Naive thymus-derived CD4-positive, alpha-beta T cell (primary cell): ENCODE results near the gene SREBF2. TPM values are rescaled to one million over a fixed set of nuclear protein-coding genes. Genes with fewer than 3 reads are reported as not detected.
A peak's percentile ranks its signal among the peaks of the same experiment; 100 is the strongest.

Experiments
- ATAC-seq: fragments of 150-1000 bp; cut with Tn5 transposase; 2 replicates; pipeline ENCODE4 v1.10.0; 2021; ENCODE audit warnings: mild to moderate bottlenecking, moderate library complexity
- CTCF ChIA-PET: fragments of 350-600 bp; sonication (Branson Sonifier 250); formaldehyde crosslinking; loops from one replicate; lab custom pipeline; 2021; ENCODE audit warnings: antibody characterized with exemption; lab: Charles Lee
- POLR2A ChIA-PET: fragments of 350-600 bp; sonication (Branson Sonifier 250); formaldehyde crosslinking; loops from one replicate; lab custom pipeline; 2021; ENCODE audit warnings: antibody characterized with exemption, inconsistent platforms; lab: Charles Lee
- DNase-seq, 9 donors: peaks; one replicate each; pipeline versions ENCODE4 v3.0.0 to v3.0.0-alpha.2; 2020 to 2022; ENCODE audit warnings: mixed read lengths in 1 of 9
- H3K27ac ChIP-seq: one replicate; pipeline ENCODE4 v1.7.0; 2013; ENCODE audit warnings: mild to moderate bottlenecking, low read depth, low read length, moderate library complexity
- H3K27me3 ChIP-seq, 2 donors: one replicate each; pipeline ENCODE4 v1.7.0; 2013; ENCODE audit warnings: low read length in 2 of 2, mild to moderate bottlenecking in 2 of 2, moderate library complexity in 2 of 2; ENCODE audit not compliant: control insufficient read depth in 2 of 2, insufficient read depth in 2 of 2
- H3K36me3 ChIP-seq, 3 experiments: 1 replicate in 2 of 3; 2 replicates in 1 of 3; pipeline ENCODE4 v1.7.0; 2013; ENCODE audit warnings: low read length in 3 of 3, mild to moderate bottlenecking in 3 of 3, moderate library complexity in 1 of 3; ENCODE audit not compliant: insufficient read depth in 3 of 3, control insufficient read depth in 2 of 3
- H3K4me1 ChIP-seq, 2 donors: one replicate each; pipeline ENCODE4 v1.7.0; 2013; ENCODE audit warnings: low read length in 2 of 2, mild to moderate bottlenecking in 2 of 2, moderate library complexity in 1 of 2; ENCODE audit not compliant: control insufficient read depth in 2 of 2, insufficient read depth in 2 of 2
- H3K4me3 ChIP-seq: 2 replicates; pipeline ENCODE4 v1.7.0; 2013; ENCODE audit warnings: mild to moderate bottlenecking, low read length
- H3K9me3 ChIP-seq, 3 experiments: 1 replicate in 2 of 3; 2 replicates in 1 of 3; pipeline ENCODE4 v1.7.0; 2013; ENCODE audit warnings: low read length in 3 of 3; ENCODE audit not compliant: control insufficient read depth in 2 of 3
- H3K27ac Mint-ChIP-seq, 9 donors: one replicate each; pipeline ENCODE4 v1.8.0; 2020 to 2022; ENCODE audit warnings: mixed read lengths in 9 of 9, mild to moderate bottlenecking in 8 of 9, moderate library complexity in 5 of 9, inconsistent platforms in 2 of 9
- H3K27me3 Mint-ChIP-seq, 5 donors: one replicate each; pipeline ENCODE4 v1.8.0; 2021 to 2022; ENCODE audit warnings: mixed read lengths in 5 of 5, mild to moderate bottlenecking in 1 of 5
- H3K36me3 Mint-ChIP-seq, 5 donors: one replicate each; pipeline ENCODE4 v1.8.0; 2020 to 2022; ENCODE audit warnings: mixed read lengths in 5 of 5, mild to moderate bottlenecking in 3 of 5, inconsistent platforms in 1 of 5
- H3K4me1 Mint-ChIP-seq, 7 donors: one replicate each; pipeline ENCODE4 v1.8.0; 2020 to 2022; ENCODE audit warnings: mixed read lengths in 7 of 7, mild to moderate bottlenecking in 3 of 7, inconsistent platforms in 1 of 7
- H3K4me3 Mint-ChIP-seq, 10 donors: one replicate each; pipeline ENCODE4 v1.8.0; 2020 to 2022; ENCODE audit warnings: mild to moderate bottlenecking in 10 of 10, mixed read lengths in 10 of 10, moderate library complexity in 6 of 10, inconsistent platforms in 2 of 10
- H3K9me3 Mint-ChIP-seq, 11 donors: one replicate each; pipeline ENCODE4 v1.8.0; 2020 to 2022; ENCODE audit warnings: mixed read lengths in 11 of 11, mild to moderate bottlenecking in 4 of 11, inconsistent platforms in 1 of 11, moderate library complexity in 1 of 11
- intact Hi-C, 2 donors: fragments of 100-400 bp; cut with micrococcal nuclease; formaldehyde crosslinking; loops; one replicate each; pipeline ENCODE4 v1.15.1; 2023
- polyA plus RNA-seq, 2 donors: library from polyadenylated mRNA; unstranded; fragments of 300-500 nt; fragmentation: Illumina TruSeq; gene quantifications; one replicate each; pipeline ENCODE4 v1.2.3, GENCODE V29; 2021
- total RNA-seq, 6 experiments: library from RNA in 5 of 6; stranded (reverse) in 5 of 6; gene quantifications; 1 replicate in 5 of 6; 2 replicates in 1 of 6; pipeline ENCODE4 v1.2.3 and lab custom pipeline; 2021 to 2026

The SREBF2 gene
- total and polyA plus RNA-seq, 7 experiments from 2014 or later, result 17.4 to 117 (median 84.0) TPM

DNA sequence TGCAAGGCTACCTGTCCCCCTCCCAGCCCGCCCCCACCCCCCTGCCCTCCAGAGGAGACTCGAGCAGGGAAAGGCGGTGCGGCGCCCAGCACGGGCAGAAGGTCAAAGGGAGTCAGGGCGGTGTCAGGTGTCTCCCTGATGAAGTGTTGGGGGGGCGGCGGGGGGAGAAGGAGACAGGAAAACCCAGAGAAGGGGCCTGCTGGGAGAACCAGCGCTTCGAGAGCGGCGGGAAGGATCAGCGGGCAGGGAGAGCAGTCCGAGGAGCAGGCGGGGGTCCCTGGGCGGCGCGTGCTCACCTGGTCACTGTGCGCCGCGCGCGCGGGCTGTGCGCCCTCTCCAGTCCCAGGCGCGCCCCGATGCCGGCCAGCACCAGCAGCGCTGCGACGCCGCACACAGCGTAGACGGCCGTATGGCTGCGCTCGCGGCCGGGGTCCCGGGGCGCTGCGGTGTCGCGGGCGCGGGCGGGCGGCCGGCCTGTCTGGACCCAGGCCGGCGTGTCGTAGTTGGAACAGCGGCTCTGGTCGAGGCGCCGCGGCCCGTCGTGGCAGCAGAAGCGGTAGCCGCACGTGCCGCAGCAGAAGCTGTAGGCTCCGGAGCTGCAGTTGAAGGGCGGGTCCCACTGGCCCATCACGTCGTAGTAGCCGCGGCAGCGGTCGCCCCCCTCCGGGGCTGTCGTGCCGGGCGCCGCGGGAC is 81.1 kb downstream of the SREBF2 start:
- Histone ChIP-seq H3K9me3 (no peaks in the 10 kb centered on the region), H3K27me3 (peaks cover 7 to 17% of the 10 kb centered on the region in 2 donors), H3K4me3 (no peak overlapping the region), H3K27ac (no peak overlapping the region), H3K4me1 (peaks cover 5 to 12% of the 10 kb centered on the region in 2 donors), H3K36me3 (no peaks in the 10 kb centered on the region)
- ATAC-seq (no peak), DNase-seq (no peak)
- peaks cover 30 to 64% (median 38%) of the 10 kb centered on the region in 5 donors for H3K27me3 Mint-ChIP-seq
- POLR2A ChIA-PET, result interaction anchor here (0.8 to 3.3 kb wide), 3 partner anchors 10 to 27 kb away, joined by 3 to 14 read pairs (median 5); partner anchors contain the start of gene TNFRSF13C
- peaks cover 4 to 29% (median 23%) of the 10 kb centered on the region in 7 donors for H3K4me1 Mint-ChIP-seq
- H3K9me3 Mint-ChIP-seq, result peaks cover 0 to 2% (median 0%) of the 10 kb centered on the region in 11 donors
- H3K36me3 Mint-ChIP-seq, result peaks cover 0 to 2% (median 0%) of the 10 kb centered on the region in 5 donors
- intact Hi-C loops, result no loop called here
- H3K4me3 Mint-ChIP-seq, result peak overlapping the region in 4 of 10 donors; percentile 17 to 83 (median 34)
- no peak overlapping the region for H3K27ac Mint-ChIP-seq
- CTCF ChIA-PET, result interaction anchor here (0.7 to 1.5 kb wide), 2 partner anchors 27 to 58 kb away, joined by 4 read pairs; no protein-coding TSS in a partner anchor

DNA sequence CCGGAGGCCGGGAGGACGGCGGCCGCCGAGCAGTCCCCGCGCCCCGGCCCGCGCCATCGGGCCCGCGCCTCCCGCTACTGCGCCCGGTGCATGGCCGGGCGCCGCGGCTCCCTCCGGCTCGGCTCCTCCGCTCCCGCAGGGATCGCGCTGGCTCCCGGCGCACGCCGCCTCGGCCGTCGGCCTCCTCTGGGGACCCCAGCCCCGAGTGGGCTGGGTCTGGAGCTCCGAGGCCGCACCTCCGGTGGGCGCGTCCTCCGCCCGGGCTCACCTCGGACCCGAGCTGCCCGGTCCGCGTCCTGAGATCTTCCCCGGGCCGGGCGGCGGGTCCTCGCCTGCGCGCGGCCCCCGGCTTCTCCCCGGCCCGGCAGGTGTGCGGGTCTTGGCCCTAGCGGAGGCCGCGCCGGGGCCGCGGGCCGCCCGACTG is 81.7 kb downstream of the SREBF2 start:
- ATAC-seq, result no peak
- Mint-ChIP-seq H3K27ac (no peak overlapping the region), H3K36me3 (no peaks in the 10 kb centered on the region), H3K4me3 (peak overlapping the region in 1 of 10 donors; percentile 61), H3K9me3 (peaks cover 0 to 2% (median 0%) of the 10 kb centered on the region in 11 donors), H3K4me1 (peaks cover 4 to 28% (median 23%) of the 10 kb centered on the region in 7 donors), H3K27me3 (peaks cover 25 to 58% (median 34%) of the 10 kb centered on the region in 5 donors)
- ChIA-PET POLR2A (interaction anchor here (0.8 to 3.3 kb wide), 3 partner anchors 10 to 26 kb away, joined by 3 to 14 read pairs (median 5); partner anchors contain the start of gene TNFRSF13C), CTCF (interaction anchor here (0.6 to 0.7 kb wide), 2 partner anchors 59 to 549 kb away, joined by 4 to 5 read pairs; no protein-coding TSS in a partner anchor)
- H3K36me3 ChIP-seq, result no peaks in the 10 kb centered on the region
- peaks cover 6 to 14% of the 10 kb centered on the region in 2 donors for H3K4me1 ChIP-seq
- intact Hi-C loops, result loop anchor here in 1 of 2 donors (1.0 kb wide), 2 partner anchors 12 to 27 kb away; partner anchors contain the start of gene TNFRSF13C
- H3K9me3 ChIP-seq, result no peaks in the 10 kb centered on the region
- DNase-seq, result no peak
- peaks cover 7 to 17% of the 10 kb centered on the region in 2 donors for H3K27me3 ChIP-seq
- H3K4me3 ChIP-seq, result no peak overlapping the region
- H3K27ac ChIP-seq, result no peak overlapping the region

DNA sequence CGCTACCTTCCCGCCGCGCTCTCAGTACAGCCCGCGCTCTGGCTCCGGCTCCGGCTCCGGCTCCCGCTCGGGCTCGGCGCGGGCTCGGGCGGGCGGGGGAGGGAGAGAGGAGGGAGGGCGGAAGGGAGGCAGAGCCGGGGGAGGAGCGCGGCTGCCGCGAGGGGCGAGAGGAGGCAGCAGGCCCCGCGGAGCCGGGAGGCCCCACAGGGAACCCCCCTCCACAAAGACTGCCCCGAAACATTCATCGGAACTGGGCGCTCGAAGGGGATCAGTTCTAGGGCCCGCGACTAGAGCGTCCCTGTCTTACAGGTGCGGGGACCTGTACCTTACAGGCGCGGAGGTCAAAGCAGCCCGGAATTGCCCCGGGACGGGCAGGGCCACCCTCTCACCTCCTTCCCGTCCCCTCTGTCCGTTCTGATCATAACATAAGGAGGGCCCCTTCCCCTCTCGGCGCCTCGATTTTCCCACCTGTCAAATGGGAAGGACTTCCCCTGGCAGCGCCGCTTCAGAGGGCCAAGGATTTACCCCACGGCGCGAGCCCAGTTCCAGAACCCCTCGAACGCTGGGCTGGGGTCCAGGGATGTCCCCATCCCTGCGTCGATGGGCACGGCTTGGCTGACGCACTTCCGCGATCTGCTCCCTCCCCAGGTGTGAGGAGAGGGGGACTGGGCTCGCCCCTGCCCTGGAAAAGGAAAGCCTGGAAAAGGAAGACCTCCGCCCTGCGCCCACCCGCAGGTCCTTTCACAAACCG is 82.3 kb downstream of the SREBF2 start, which contains the start of gene SHISA8:
Gene SHISA8 (minus strand): TSS at position 40 of the 751 bp plus-strand sequence. CDS start 407 bp downstream, outside the sequence.
- ATAC-seq, result peak; percentile 70
- DNase-seq, result peak in 8 of 9 donors; percentile 41 to 72 (median 63)
- Mint-ChIP-seq H3K4me1 (peaks cover 4 to 28% (median 23%) of the 10 kb centered on the region in 7 donors), H3K4me3 (peak within 1 kb of the TSS; percentile 44 to 83 (median 62)), H3K9me3 (peaks cover 0 to 2% (median 0%) of the 10 kb centered on the region in 11 donors), H3K36me3 (no peaks in the 10 kb centered on the region), H3K27me3 (peaks cover 25 to 58% (median 34%) of the 10 kb centered on the region in 5 donors), H3K27ac (peak within 1 kb of the TSS in 3 of 9 donors; percentile 18 to 36 (median 33))
- Histone ChIP-seq H3K4me1 (peaks cover 6 to 14% of the 10 kb centered on the region in 2 donors), H3K27ac (no peak within 1 kb of the TSS), H3K9me3 (no peaks in the 10 kb centered on the region), H3K4me3 (peak within 1 kb of the TSS; percentile 41), H3K36me3 (no peaks in the 10 kb centered on the region), H3K27me3 (peaks cover 7 to 17% of the 10 kb centered on the region in 2 donors)
- intact Hi-C loops, result loop anchor here in 1 of 2 donors (1.0 kb wide), 2 partner anchors 11 to 26 kb away; partner anchors contain the start of gene TNFRSF13C
- ChIA-PET POLR2A (interaction anchor here (1.0 to 3.3 kb wide), 3 partner anchors 11 to 25 kb away, joined by 5 to 14 read pairs (median 6); partner anchors contain the start of gene TNFRSF13C), CTCF (interaction anchor here (0.6 kb wide), 1 partner anchor 548 kb away, joined by 5 read pairs; no protein-coding TSS in a partner anchor)

DNA sequence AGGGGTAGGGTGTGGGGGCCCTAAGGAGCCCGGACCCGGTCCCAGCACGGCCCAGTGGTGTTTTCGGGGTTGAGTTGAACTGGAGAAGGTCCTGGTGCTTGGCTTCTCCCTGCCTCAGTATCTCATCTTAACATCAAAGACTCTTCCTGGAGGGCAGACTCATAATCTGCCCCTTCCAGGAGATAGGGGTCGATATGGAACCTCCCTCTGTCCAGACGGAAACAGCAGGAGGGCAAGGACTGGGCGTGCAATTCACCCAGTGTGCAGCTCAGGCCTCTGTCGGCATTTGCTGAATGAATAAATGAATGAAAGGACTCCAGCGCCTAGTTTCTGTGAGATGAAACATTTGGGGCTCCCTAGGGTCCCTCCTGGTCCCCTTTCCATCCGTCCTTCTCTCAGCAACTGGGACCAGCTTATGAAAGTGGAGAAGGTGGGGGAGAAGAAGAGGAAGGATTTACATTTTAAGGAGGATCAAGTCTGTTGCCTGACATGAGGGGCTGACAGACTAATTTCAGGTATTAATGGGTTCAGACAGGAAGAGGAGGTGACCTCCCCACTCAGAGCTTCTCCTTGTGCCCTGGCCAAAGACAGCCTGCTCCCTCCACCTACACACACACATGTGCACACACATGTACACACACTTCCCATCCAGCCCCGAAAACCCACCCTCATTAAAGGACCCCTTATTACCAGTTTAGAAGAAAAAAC is 83.0 kb downstream of the SREBF2 start:
- Histone ChIP-seq H3K9me3 (no peaks in the 10 kb centered on the region), H3K4me3 (no peak overlapping the region), H3K27me3 (peaks cover 7 to 17% of the 10 kb centered on the region in 2 donors), H3K4me1 (peaks cover 6 to 14% of the 10 kb centered on the region in 2 donors), H3K36me3 (no peaks in the 10 kb centered on the region), H3K27ac (no peak overlapping the region)
- Mint-ChIP-seq H3K4me1 (peaks cover 4 to 28% (median 23%) of the 10 kb centered on the region in 7 donors), H3K27me3 (peaks cover 25 to 55% (median 34%) of the 10 kb centered on the region in 5 donors), H3K4me3 (peak overlapping the region in 9 of 10 donors; percentile 25 to 66 (median 61)), H3K27ac (peak overlapping the region in 6 of 9 donors; percentile 13 to 53 (median 34)), H3K9me3 (peaks cover 0 to 2% (median 0%) of the 10 kb centered on the region in 11 donors), H3K36me3 (no peaks in the 10 kb centered on the region)
- DNase-seq (no peak), ATAC-seq (no peak)
- ChIA-PET CTCF (interaction anchor here (0.7 kb wide), 1 partner anchor 13 kb away, joined by 3 read pairs; no protein-coding TSS in a partner anchor), POLR2A (interaction anchor here (0.6 to 3.3 kb wide), 5 partner anchors 10 to 179 kb away, joined by 3 to 14 read pairs (median 5); partner anchors contain the start of gene TNFRSF13C)
- intact Hi-C loops, result loop anchor here in 1 of 2 donors (1.0 kb wide), 2 partner anchors 10 to 25 kb away; partner anchors contain the start of gene TNFRSF13C

DNA sequence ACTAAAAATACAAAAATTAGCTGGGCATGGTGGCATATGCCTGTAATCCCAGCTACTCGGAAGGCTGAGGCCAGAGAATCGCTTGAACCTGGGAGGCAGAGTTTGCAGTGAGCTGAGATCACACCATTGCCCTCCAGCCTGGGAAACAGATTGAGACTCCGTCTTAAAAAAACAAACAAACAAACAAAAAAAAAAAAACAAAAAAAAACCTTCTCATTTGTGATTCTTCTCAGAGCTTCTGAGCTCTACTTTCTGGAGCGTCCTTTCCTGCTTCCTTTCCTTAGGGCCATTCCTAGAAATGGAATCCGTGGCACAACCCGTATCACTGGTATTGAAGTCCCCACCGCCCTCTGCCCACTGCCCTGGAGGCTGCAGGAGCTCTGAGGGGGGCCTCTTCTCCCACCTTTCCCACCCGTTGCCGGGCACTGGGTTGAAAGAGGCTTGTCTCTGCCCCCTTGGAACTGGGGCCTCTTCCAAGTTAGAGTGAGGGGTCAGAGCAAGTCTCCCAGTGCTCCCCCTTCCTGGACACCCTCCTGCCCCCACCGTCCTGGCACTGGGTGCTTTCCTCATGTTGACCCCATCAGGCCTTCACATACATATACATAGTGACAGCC is 83.9 kb downstream of the SREBF2 start:
- H3K4me1 ChIP-seq, result peaks cover 6 to 14% of the 10 kb centered on the region in 2 donors
- intact Hi-C loops, result no loop called here
- Mint-ChIP-seq H3K27me3 (peaks cover 18 to 47% (median 27%) of the 10 kb centered on the region in 5 donors), H3K4me1 (peaks cover 4 to 24% (median 17%) of the 10 kb centered on the region in 7 donors), H3K36me3 (no peaks in the 10 kb centered on the region), H3K27ac (peak overlapping the region in 1 of 9 donors; percentile 51), H3K4me3 (peak overlapping the region in 3 of 10 donors; percentile 32 to 44 (median 39)), H3K9me3 (peaks cover 0 to 2% (median 0%) of the 10 kb centered on the region in 11 donors)
- CTCF ChIA-PET, result no interaction called here
- DNase-seq (no peak), ATAC-seq (no peak)
- no peaks in the 10 kb centered on the region for H3K36me3 ChIP-seq
- H3K9me3 ChIP-seq, result no peaks in the 10 kb centered on the region
- H3K27me3 ChIP-seq, result peaks cover 7 to 11% of the 10 kb centered on the region in 2 donors
- POLR2A ChIA-PET, result interaction anchor here (0.6 to 3.3 kb wide), 5 partner anchors 9 to 180 kb away, joined by 3 to 14 read pairs (median 4); partner anchors contain the start of gene TNFRSF13C
- H3K4me3 ChIP-seq, result no peak overlapping the region
- no peak overlapping the region for H3K27ac ChIP-seq
